ENCODE data around the gene NELL2.

- TF ChIP-seq CTCF (IDR thresholded peaks at IDR 0.05) (no peak), SIN3A (IDR thresholded peaks at IDR 0.05; ENCODE audit: borderline replicate concordance, low read depth, low read length) (no peak), CHD2 (IDR thresholded peaks at IDR 0.05; ENCODE audit: low read length, partially characterized antibody) (no peak)
These were observed 301.5 kb downstream of the NELL2 start for GRCh38 chr12:44574586-44574985.

All from SK-N-SH (cell line).